Liver (tissue), 3 donors: ENCODE measurements around the gene KCNJ4.

ENCODE experiments used
- ATF3 ChIP-seq: IDR thresholded peaks from 2 replicates; pipeline ENCODE4 v1.6.1; 2016; ENCODE audit warnings: antibody characterized with exemption
- CTCF ChIP-seq: fragments of 150-350 bp; IDR thresholded peaks from 2 replicates; pipeline ENCODE4 v1.5.1; 2017; ENCODE audit warnings: improper control_type of control experiment, low read depth, low read length; ENCODE audit not compliant: missing input control
- EGR1 ChIP-seq, 2 donors: IDR thresholded peaks; 2 replicates each; pipeline ENCODE4 v1.6.1; 2016 to 2018; ENCODE audit warnings: antibody characterized with exemption in 2 of 2, low read depth in 2 of 2
- FOXA1 ChIP-seq: IDR thresholded peaks from 2 replicates; pipeline ENCODE4 v1.6.1; 2016; ENCODE audit warnings: antibody characterized with exemption
- JUND ChIP-seq, 2 donors: IDR thresholded peaks; 2 replicates each; pipeline ENCODE4 v1.6.1; 2016; ENCODE audit warnings: antibody characterized with exemption in 2 of 2
- MAX ChIP-seq: IDR thresholded peaks from 2 replicates; pipeline ENCODE4 v1.6.1; 2016; ENCODE audit warnings: antibody characterized with exemption
- NR2F2 ChIP-seq: IDR thresholded peaks from 2 replicates; pipeline ENCODE4 v1.6.1; 2016; ENCODE audit warnings: antibody characterized with exemption
- RAD21 ChIP-seq, 2 donors: IDR thresholded peaks; 2 replicates each; pipeline ENCODE4 v1.6.1; 2016; ENCODE audit warnings: antibody characterized with exemption in 2 of 2, mild to moderate bottlenecking in 2 of 2
- REST ChIP-seq: IDR thresholded peaks from 2 replicates; pipeline ENCODE4 v1.6.1; 2016; ENCODE audit warnings: antibody characterized with exemption, mild to moderate bottlenecking
- SP1 ChIP-seq: IDR thresholded peaks from 2 replicates; pipeline ENCODE4 v1.6.1; 2018; ENCODE audit warnings: antibody characterized with exemption, mild to moderate bottlenecking
- TAF1 ChIP-seq: conservative IDR thresholded peaks from 2 replicates; pipeline ENCODE4 v1.6.1; 2016; ENCODE audit warnings: antibody characterized with exemption, mild to moderate bottlenecking
- ZBTB33 ChIP-seq: IDR thresholded peaks from 2 replicates; pipeline ENCODE4 v1.6.1; 2016; ENCODE audit warnings: antibody characterized with exemption
- donor health status: healthy.
- donor health status: healthy.

GRCh38 chr22:38456841-38457699 is 2.1 kb upstream of the KCNJ4 start:
- TF ChIP-seq CTCF (no peak), SP1 (no peak), TAF1 (no peak), RAD21 (IDR thresholded peaks at IDR 0.05) (no peak), ZBTB33 (no peak), JUND (IDR thresholded peaks at IDR 0.05) (no peak), NR2F2 (no peak), MAX (no peak), REST (no peak), ATF3 (no peak), FOXA1 (no peak), EGR1 (IDR thresholded peaks at IDR 0.05; ENCODE audit: low read depth in 2 of 2) (no peak)
